SK-N-SH (cell line): Measurements from ENCODE around the gene CPVL. TPM values are rescaled to one million over a fixed set of nuclear protein-coding genes. Genes with fewer than 3 reads are reported as not detected.
A peak's percentile ranks its signal among the peaks of the same experiment; 100 is the strongest.

Experiments used
- CTCF ChIA-PET: fragments of 300-600, 350-600 bp; formaldehyde crosslinking; extraction: SDS; loops from one replicate; lab custom pipeline; 2021; lab: Yijun Ruan, JAX
- POLR2A ChIA-PET: fragments of 350-600 bp; sonication (Branson Sonifier 250); formaldehyde crosslinking; extraction: SDS; loops from one replicate; lab custom pipeline; 2020; ENCODE audit warnings: antibody characterized with exemption, inconsistent platforms; lab: Yijun Ruan, JAX
- DNase-seq: peaks from one replicate; pipeline ENCODE4 v3.0.0; 2012
- H2AFZ ChIP-seq: fragments of 200-600 bp; sonication (generic); 2 replicates; pipeline ENCODE4 v1.8.1; 2016; ENCODE audit warnings: antibody characterized with exemption, mild to moderate bottlenecking, low read depth
- H3F3A ChIP-seq: fragments of 200-600 bp; sonication (generic); replicated peaks from 2 replicates; pipeline ENCODE3; 2016; ENCODE audit warnings: antibody characterized with exemption, mild to moderate bottlenecking; ENCODE audit not compliant: insufficient read depth
- H3K27ac ChIP-seq, 2 experiments: fragments of 200-500 bp in 1 of 2; fragments of 200-600 bp in 1 of 2; sonication (Bioruptor generic) in 1 of 2; sonication (generic), shearing (Covaris generic) in 1 of 2; 2 replicates each; pipeline versions ENCODE4 v1.5.1 to v1.6.1; 2014 to 2016; ENCODE audit warnings: low read depth in 2 of 2, inconsistent platforms in 1 of 2, low read length in 1 of 2, mild to moderate bottlenecking in 1 of 2, mixed read lengths in 1 of 2
- H3K27me3 ChIP-seq: fragments of 200-600 bp; sonication (generic), shearing (Covaris generic); 2 replicates; pipeline ENCODE4 v1.6.1; 2016; ENCODE audit warnings: mixed run types; ENCODE audit not compliant: insufficient read depth
- H3K36me3 ChIP-seq, 2 experiments: fragments of 200-500 bp in 1 of 2; fragments of 200-600 bp in 1 of 2; sonication (Bioruptor generic) in 1 of 2; sonication (generic) in 1 of 2; replicated peaks in 1 of 2; 2 replicates each; pipeline versions ENCODE3 to v1.5.1; 2014 to 2016; ENCODE audit warnings: low read length in 1 of 2, mild to moderate bottlenecking in 1 of 2; ENCODE audit not compliant: insufficient read depth in 2 of 2, control insufficient read depth in 1 of 2
- H3K4me1 ChIP-seq, 2 experiments: fragments of 200-500 bp in 1 of 2; fragments of 200-600 bp in 1 of 2; sonication (Bioruptor generic) in 1 of 2; sonication (generic), shearing (Covaris generic) in 1 of 2; 2 replicates each; pipeline versions ENCODE4 v1.5.1 to v1.6.1; 2014 to 2016; ENCODE audit warnings: low read depth in 1 of 2, low read length in 1 of 2, mixed run types in 1 of 2; ENCODE audit not compliant: insufficient read depth in 2 of 2, control insufficient read depth in 1 of 2
- H3K4me2 ChIP-seq: fragments of 200-600 bp; sonication (generic), shearing (Covaris generic); 2 replicates; pipeline ENCODE4 v1.6.1; 2017; ENCODE audit warnings: mixed run types
- H3K4me3 ChIP-seq, 2 experiments: fragments of 200-500 bp in 1 of 2; fragments of 200-600 bp in 1 of 2; sonication (Bioruptor generic) in 1 of 2; sonication (generic), shearing (Covaris generic) in 1 of 2; 2 replicates each; pipeline versions ENCODE4 v1.5.1 to v1.8.1; 2014 to 2016; ENCODE audit warnings: low read depth in 2 of 2, inconsistent platforms in 1 of 2, low read length in 1 of 2, mild to moderate bottlenecking in 1 of 2, mixed read lengths in 1 of 2, moderate library complexity in 1 of 2
- H3K79me2 ChIP-seq: fragments of 200-600 bp; sonication (generic); 2 replicates; pipeline ENCODE4 v1.8.1; 2017; ENCODE audit warnings: mild to moderate bottlenecking; ENCODE audit not compliant: insufficient read depth
- H3K9ac ChIP-seq: fragments of 200-600 bp; sonication (generic); 2 replicates; pipeline ENCODE4 v1.6.1; 2017; ENCODE audit warnings: mixed run types
- H3K9me2 ChIP-seq: fragments of 200-600 bp; sonication (generic); 2 replicates; pipeline ENCODE4 v1.6.1; 2017; ENCODE audit warnings: mixed run types
- H3K9me3 ChIP-seq: fragments of 200-600 bp; sonication (generic); 2 replicates; pipeline ENCODE4 v1.6.1; 2017; ENCODE audit warnings: mixed run types, mild to moderate bottlenecking, moderate library complexity
- H4K20me1 ChIP-seq: fragments of 200-600 bp; sonication (generic); 2 replicates; pipeline ENCODE4 v1.6.1; 2017; ENCODE audit warnings: mild to moderate bottlenecking, mixed run types; ENCODE audit not compliant: insufficient read depth
- CTCF ChIP-seq: fragments of 200-600 bp; sonication (generic); IDR thresholded peaks from 2 replicates; pipeline ENCODE4 v1.6.1; 2017; ENCODE audit warnings: antibody characterized with exemption, mild to moderate bottlenecking, moderate library complexity
- EZH2phosphoT487 ChIP-seq: fragments of 200-600 bp; sonication (generic); IDR thresholded peaks from 2 replicates; pipeline ENCODE4 v1.6.1; 2017; ENCODE audit warnings: low read depth, mixed run types, mild to moderate bottlenecking, antibody characterized with exemption, moderate library complexity, borderline replicate concordance
- FOXJ3 ChIP-seq: sonication (generic); formaldehyde crosslinking; IDR thresholded peaks from 2 replicates; pipeline ENCODE4 v1.5.1; 2020; ENCODE audit warnings: mild to moderate bottlenecking, missing genetic modification reagents
- FOXM1 ChIP-seq: IDR thresholded peaks from 2 replicates; pipeline ENCODE4 v1.4.0; 2012; ENCODE audit warnings: low read depth, mild to moderate bottlenecking
- GATA2 ChIP-seq: sonication (generic); formaldehyde crosslinking; IDR thresholded peaks from 2 replicates; pipeline ENCODE4 v1.5.0; 2020; ENCODE audit warnings: mild to moderate bottlenecking, missing genetic modification reagents
- JUND ChIP-seq: IDR thresholded peaks from 2 replicates; pipeline ENCODE4 v1.4.0; 2012
- MXI1 ChIP-seq: IDR thresholded peaks from 2 replicates; pipeline ENCODE4 v1.6.1; 2012; ENCODE audit warnings: mild to moderate bottlenecking, low read depth, low read length, improper control_type of control experiment
- PBX3 ChIP-seq: IDR thresholded peaks from 2 replicates; pipeline ENCODE4; 2012
- RAD21 ChIP-seq: IDR thresholded peaks from 2 replicates; pipeline ENCODE4 v1.6.1; 2012; ENCODE audit warnings: mild to moderate bottlenecking, low read length
- RCOR1 ChIP-seq: fragments of 150-350 bp; IDR thresholded peaks from 2 replicates; pipeline ENCODE4 v1.6.1; 2017; ENCODE audit warnings: antibody characterized with exemption, low read length
- REST ChIP-seq: IDR thresholded peaks from 2 replicates; pipeline ENCODE4 v1.6.1; 2012; ENCODE audit warnings: mild to moderate bottlenecking, low read depth, low read length, moderate library complexity
- RXRA ChIP-seq: IDR thresholded peaks from 2 replicates; pipeline ENCODE4 v1.4.0; 2012; ENCODE audit warnings: low read depth, mild to moderate bottlenecking, borderline replicate concordance
- SIN3A ChIP-seq: IDR thresholded peaks from 2 replicates; pipeline ENCODE4 v1.6.1; 2012; ENCODE audit warnings: low read depth, mild to moderate bottlenecking, low read length, moderate library complexity, borderline replicate concordance
- SMC3 ChIP-seq: IDR thresholded peaks from 2 replicates; pipeline ENCODE4 v1.6.1; 2012; ENCODE audit warnings: low read depth, low read length, improper control_type of control experiment
- TCF12 ChIP-seq: IDR thresholded peaks from 2 replicates; pipeline ENCODE4 v1.4.0; 2012
- TEAD4 ChIP-seq: IDR thresholded peaks from 2 replicates; pipeline ENCODE4 v1.4.0; 2012; ENCODE audit warnings: mild to moderate bottlenecking, borderline replicate concordance; ENCODE audit not compliant: insufficient read depth
- USF2 ChIP-seq: fragments of 150-350 bp; IDR thresholded peaks from 2 replicates; pipeline ENCODE4 v1.6.1; 2017; ENCODE audit warnings: antibody characterized with exemption, low read length, low read depth, borderline replicate concordance
- YY1 ChIP-seq: IDR thresholded peaks from 2 replicates; pipeline ENCODE4 v1.4.0; 2012; ENCODE audit warnings: low read depth, mild to moderate bottlenecking
- WGBS: methylation state at CpG from one replicate; pipeline ENCODE4 v1.1.6; 2017; ENCODE audit warnings: low lambda C conversion rate; 5-methylcytosine and 5-hydroxymethylcytosine counted together
- polyA plus RNA-seq, 3 experiments: library from polyadenylated mRNA; depleted of rRNA; stranded (reverse); fragments of >200 nt; gene quantifications; 2 replicates each; pipeline ENCODE4 v1.2.3, GENCODE V29; 2012

CPVL gene
- polyA plus RNA-seq, 1 of the 3 experiments (the other 2 are of a cell fraction) = not detected

GRCh38 chr7:28984217-28984616 is 162.1 kb downstream of the CPVL start:
- H3K9me3 ChIP-seq = no peaks in the 10 kb centered on the region
- no peaks in the 10 kb centered on the region for H3K79me2 ChIP-seq
- ChIA-PET CTCF (interaction anchor here (0.8 to 9.1 kb wide), 8 partner anchors 20 to 118 kb away, joined by 3 to 66 read pairs (median 4); no protein-coding TSS in a partner anchor), POLR2A (interaction anchor here (0.6 to 5.7 kb wide), 3 partner anchors 27 to 35 kb away, joined by 3 to 62 read pairs (median 14); partner anchors contain the start of gene TRIL)
- no peak overlapping the region for H3K4me3 ChIP-seq
- no peaks in the 10 kb centered on the region for H3K36me3 ChIP-seq
- no peak overlapping the region for H3K9ac ChIP-seq
- peaks cover 4% of the 10 kb centered on the region for H3F3A ChIP-seq
- H3K9me2 ChIP-seq = no peaks in the 10 kb centered on the region
- peaks cover 26 to 58% of the 10 kb centered on the region in 2 experiments for H3K4me1 ChIP-seq
- no peaks in the 10 kb centered on the region for H3K27me3 ChIP-seq
- no peaks in the 10 kb centered on the region for H4K20me1 ChIP-seq
- peak overlapping the region; percentile 20 to 97; a peak in 3 of 4 replicates for H3K27ac ChIP-seq
- no peak for TF ChIP-seq FOXM1
- H2AFZ ChIP-seq = peak overlapping the region; percentile 86; the same call in 1 of the 2 replicates
- no peak for DNase-seq
- H3K4me2 ChIP-seq = peak overlapping the region; percentile 52; the same call in 1 of the 2 replicates

GRCh38 chr7:28983396-28984190 is 162.7 kb downstream of the CPVL start:
- H3K9ac ChIP-seq = no peak overlapping the region
- H3K4me2 ChIP-seq = no peak overlapping the region
- no peaks in the 10 kb centered on the region for H3K36me3 ChIP-seq
- H3K4me3 ChIP-seq = no peak overlapping the region
- H3K27ac ChIP-seq = peak overlapping the region in 1 of 2 experiments; percentile 97; a peak in 2 of 4 replicates
- ChIA-PET POLR2A (interaction anchor here (0.6 to 5.7 kb wide), 3 partner anchors 26 to 511 kb away, joined by 3 to 62 read pairs (median 14); partner anchors contain the start of gene TRIL), CTCF (interaction anchor here (0.8 to 9.1 kb wide), 19 partner anchors 14 to 595 kb away, joined by 3 to 66 read pairs (median 4); no protein-coding TSS in a partner anchor)
- H3K9me2 ChIP-seq = no peaks in the 10 kb centered on the region
- H3K79me2 ChIP-seq = no peaks in the 10 kb centered on the region
- H2AFZ ChIP-seq = no peak overlapping the region
- H3F3A ChIP-seq = peaks cover 4% of the 10 kb centered on the region
- 55% methylated on average over 4 of the region's 4 CpGs for WGBS
- H4K20me1 ChIP-seq = no peaks in the 10 kb centered on the region
- H3K4me1 ChIP-seq = peaks cover 26 to 54% of the 10 kb centered on the region in 2 experiments
- no peaks in the 10 kb centered on the region for H3K27me3 ChIP-seq
- H3K9me3 ChIP-seq = no peaks in the 10 kb centered on the region
- DNase-seq = peak; percentile 77
- TF ChIP-seq USF2 (no peak), SIN3A (no peak), MXI1 (peak; percentile 35; the same call in 1 of the 2 replicates), FOXM1 (no peak), EZH2phosphoT487 (no peak), GATA2 (CRISPR knock-in tag) (peak; percentile 95), TEAD4 (0 out of 2 replicates have a peak, but pooled peaks have one; percentile 11), JUND (no peak), SMC3 (no peak), RXRA (no peak), FOXJ3 (peak; percentile 84), YY1 (no peak), RCOR1 (peak; percentile 96), REST (no peak), TCF12 (peak; percentile 71), PBX3 (peak; percentile 48), RAD21 (peak; percentile 26; the same call in 1 of the 2 replicates), CTCF (no peak)
